Measurements from ENCODE around the gene LRPPRC. TPM values are rescaled to one million over a fixed set of nuclear protein-coding genes. Genes with fewer than 3 reads are reported as not detected.

LRPPRC gene
- total RNA-seq, 1 donor from 2014 or later: 58.0 TPM

Other genes with a start within 250 kb of the LRPPRC start
- gene DYNC2LI1, start 221.9 kb downstream of the LRPPRC start, total RNA-seq: 22.7 TPM
- gene ABCG5, start 157.2 kb downstream of the LRPPRC start, total RNA-seq: not detected
- not detected for gene ABCG8, start 157.0 kb downstream of the LRPPRC start, total RNA-seq
- 51.7 TPM for gene PPM1B, start 172.9 kb upstream of the LRPPRC start, total RNA-seq